HEK293 (cell line): Measurements from ENCODE around the gene LDB1.

ENCODE experiments used
- CTCF ChIA-PET: fragments of 350-600 bp; formaldehyde crosslinking; extraction: SDS; loops from one replicate; lab custom pipeline; 2021; ENCODE audit warnings: antibody characterized with exemption; lab: Yijun Ruan, JAX
- POLR2A ChIA-PET: fragments of 300-600 bp; formaldehyde crosslinking; extraction: SDS; loops from one replicate; lab custom pipeline; 2020; ENCODE audit warnings: antibody characterized with exemption, inconsistent platforms; lab: Yijun Ruan, JAX
- H3K27ac ChIP-seq: fragments of 200-500 bp; sonication (Bioruptor generic); 2 replicates; pipeline ENCODE4 v1.5.1; 2014; ENCODE audit warnings: low read depth, low read length, control low read depth, inconsistent platforms; ENCODE audit errors: extremely low read depth
- H3K36me3 ChIP-seq, 2 experiments: fragments of 200-500 bp in 1 of 2; sonication (Bioruptor generic) in 1 of 2; 1 replicate in 1 of 2; 2 replicates in 1 of 2; pipeline ENCODE4 v1.5.1; 2014 to 2017; ENCODE audit warnings: inconsistent platforms in 2 of 2, low read length in 2 of 2; ENCODE audit not compliant: control insufficient read depth in 2 of 2, insufficient read depth in 1 of 2
- H3K4me1 ChIP-seq: fragments of 200-500 bp; sonication (Bioruptor generic); 2 replicates; pipeline ENCODE4 v1.5.1; 2014; ENCODE audit warnings: mild to moderate bottlenecking, low read length, inconsistent platforms; ENCODE audit not compliant: control insufficient read depth, insufficient read depth
- H3K4me3 ChIP-seq: 2 replicates; pipeline ENCODE4 v1.5.1; 2011; ENCODE audit warnings: low read depth, mild to moderate bottlenecking, control low read depth, low read length, moderate library complexity
- H3K9me3 ChIP-seq: fragments of 200-500 bp; sonication (Bioruptor generic); 2 replicates; pipeline ENCODE4 v1.5.1; 2014; ENCODE audit warnings: low read depth, low read length, inconsistent platforms; ENCODE audit not compliant: control insufficient read depth, insufficient read depth
- GLI2 ChIP-seq: fragments of 450-650 bp; formaldehyde crosslinking; IDR thresholded peaks from 2 replicates; pipeline ENCODE4; 2017; ENCODE audit warnings: missing biosample characterization, missing genetic modification characterization, low read depth, borderline replicate concordance
- HIC1 ChIP-seq: fragments of 450-650 bp; formaldehyde crosslinking; IDR thresholded peaks from 2 replicates; pipeline ENCODE4 v1.5.1; 2016; ENCODE audit warnings: missing biosample characterization, missing genetic modification characterization
- INSM2 ChIP-seq: fragments of 450-650 bp; formaldehyde crosslinking; IDR thresholded peaks from 2 replicates; pipeline ENCODE4 v1.5.1; 2016; ENCODE audit warnings: missing biosample characterization, missing genetic modification characterization
- MEIS1 ChIP-seq: sonication (generic); formaldehyde crosslinking; IDR thresholded peaks from 2 replicates; pipeline ENCODE4 v1.8.1; 2022; ENCODE audit warnings: missing genetic modification reagents, mild to moderate bottlenecking, borderline replicate concordance
- PRDM10 ChIP-seq: fragments of 450-650 bp; formaldehyde crosslinking; IDR thresholded peaks from 2 replicates; pipeline ENCODE4 v1.5.1; 2016; ENCODE audit warnings: missing biosample characterization, missing genetic modification characterization
- SETDB1 ChIP-seq: IDR thresholded peaks from one replicate; pipeline ENCODE4 v1.6.1; 2017; ENCODE audit warnings: mild to moderate bottlenecking, low read length, moderate library complexity, mixed read lengths; ENCODE audit not compliant: insufficient read length
- ZBTB6 ChIP-seq: fragments of 450-650 bp; formaldehyde crosslinking; IDR thresholded peaks from 2 replicates; pipeline ENCODE4 v1.5.1; 2017; ENCODE audit warnings: missing biosample characterization, missing genetic modification characterization
- ZFP37 ChIP-seq: fragments of 450-650 bp; formaldehyde crosslinking; IDR thresholded peaks from 2 replicates; pipeline ENCODE4 v1.5.1; 2016; ENCODE audit warnings: missing biosample characterization, missing genetic modification characterization
- ZFP41 ChIP-seq: fragments of 450-650 bp; formaldehyde crosslinking; IDR thresholded peaks from 2 replicates; pipeline ENCODE4 v1.5.1; 2016; ENCODE audit warnings: missing biosample characterization, missing genetic modification characterization, borderline replicate concordance
- ZNF121 ChIP-seq: fragments of 450-650 bp; formaldehyde crosslinking; IDR thresholded peaks from 2 replicates; pipeline ENCODE4 v1.5.1; 2016; ENCODE audit warnings: missing biosample characterization, missing genetic modification characterization
- ZNF18 ChIP-seq: fragments of 450-650 bp; formaldehyde crosslinking; IDR thresholded peaks from 2 replicates; pipeline ENCODE4 v1.5.1; 2016; ENCODE audit warnings: missing biosample characterization, missing genetic modification characterization
- ZNF362 ChIP-seq: fragments of 450-650 bp; formaldehyde crosslinking; IDR thresholded peaks from 2 replicates; pipeline ENCODE4 v1.5.1; 2016; ENCODE audit warnings: missing biosample characterization, missing genetic modification characterization
- ZNF560 ChIP-seq: fragments of 450-650 bp; formaldehyde crosslinking; IDR thresholded peaks from 2 replicates; pipeline ENCODE4 v1.5.1; 2017; ENCODE audit warnings: missing biosample characterization, missing genetic modification characterization, borderline replicate concordance
- ZNF704 ChIP-seq: fragments of 450-650 bp; formaldehyde crosslinking; IDR thresholded peaks from 2 replicates; pipeline ENCODE4 v1.5.1; 2016; ENCODE audit warnings: missing biosample characterization, missing genetic modification characterization
- ZNF776 ChIP-seq: fragments of 450-650 bp; formaldehyde crosslinking; IDR thresholded peaks from 2 replicates; pipeline ENCODE4 v1.5.0; 2017; ENCODE audit warnings: missing biosample characterization, missing genetic modification characterization, borderline replicate concordance

Gene LDB1

GRCh38 chr10:102159831-102160230 lies 39.7 kb upstream of the LDB1 start:
- CTCF ChIA-PET = interaction anchor here (1.0 to 1.7 kb wide), 3 partner anchors 10 to 192 kb away, joined by 3 to 5 read pairs (median 4); no protein-coding TSS in a partner anchor
- H3K4me1 ChIP-seq = no peaks in the 10 kb centered on the region
- H3K4me3 ChIP-seq = no peak overlapping the region
- no peak overlapping the region for H3K27ac ChIP-seq
- H3K36me3 ChIP-seq = peaks cover 76 to 94% of the 10 kb centered on the region in 2 experiments
- TF ChIP-seq ZNF18 (tag by site-specific recombination) = no peak
- TF ChIP-seq ZNF560 (tag by site-specific recombination) = no peak
- TF ChIP-seq ZBTB6 (tag by site-specific recombination) = no peak
- TF ChIP-seq ZFP37 = no peak
- TF ChIP-seq GLI2 = no peak
- no peak for TF ChIP-seq ZNF121 (tag by site-specific recombination)
- TF ChIP-seq SETDB1 = no peak
- no peak for TF ChIP-seq ZNF362 (tag by site-specific recombination)
- TF ChIP-seq HIC1 (tag by site-specific recombination) = no peak
- TF ChIP-seq PRDM10 (tag by site-specific recombination) = no peak
- no peak for TF ChIP-seq ZNF776 (tag by site-specific recombination)
- TF ChIP-seq MEIS1 = no peak
- no peak for TF ChIP-seq ZNF704 (tag by site-specific recombination)
- TF ChIP-seq ZFP41 = no peak
- TF ChIP-seq INSM2 = no peak
- no peaks in the 10 kb centered on the region for H3K9me3 ChIP-seq
- POLR2A ChIA-PET = no interaction called here
